GM12892 (cell line): ENCODE measurements around the gene NPHP4.

Experiments used
- POLR2A ChIP-seq: IDR thresholded peaks from 2 replicates; pipeline ENCODE4 v1.6.1; 2011; ENCODE audit warnings: low read depth, low read length, control low read depth
- POLR2AphosphoS5 ChIP-seq: IDR thresholded peaks from 2 replicates; pipeline ENCODE4 v1.6.1; 2011; ENCODE audit warnings: low read depth, low read length, control low read depth

DNA sequence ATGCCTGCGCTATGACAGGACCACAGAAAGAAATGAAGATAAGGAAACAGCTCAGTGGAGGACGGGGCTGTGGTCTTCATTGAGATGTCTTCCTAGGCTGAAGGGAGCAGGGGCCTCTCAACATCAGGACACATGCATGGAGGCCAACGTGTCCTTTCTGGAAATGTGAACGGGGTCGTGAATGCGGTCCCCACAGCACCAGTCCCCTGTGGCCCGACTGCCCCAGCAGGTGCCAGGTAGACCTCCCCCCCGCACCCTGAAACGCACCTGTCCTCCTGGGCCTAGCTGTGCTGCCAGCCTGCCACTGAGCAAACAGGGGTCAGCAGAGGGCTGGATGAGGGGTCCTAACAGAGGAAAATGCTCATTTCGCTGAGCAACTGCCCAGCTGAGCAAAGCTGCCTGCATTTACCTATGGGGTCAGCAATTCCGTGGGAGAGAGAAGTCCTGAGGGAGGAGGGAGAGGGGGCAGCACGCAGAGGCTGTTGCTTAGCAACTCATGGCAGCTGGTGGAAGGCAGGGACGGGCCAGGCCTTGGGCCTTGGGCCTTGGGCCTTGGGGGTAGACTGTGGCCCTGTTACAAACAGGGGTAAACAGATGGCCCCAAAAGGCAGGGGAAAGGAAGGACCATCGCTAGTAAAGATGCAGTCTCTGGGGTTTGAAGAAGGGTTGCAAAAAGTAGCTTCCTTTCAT, 77.4 kb downstream of the NPHP4 start:
- TF ChIP-seq POLR2A: no peak
- no peak for TF ChIP-seq POLR2AphosphoS5
